Heart right ventricle (tissue), 16 donors: ENCODE measurements around the gene HKDC1. TPM values are rescaled to one million over a fixed set of nuclear protein-coding genes. Genes with fewer than 3 reads are reported as not detected.
"Not testable (repeated sequence)": the region's sequence is repeated elsewhere in the genome, so short reads cannot be mapped to it uniquely, and the experiment has no call there.

ENCODE experiments used
- ATAC-seq, 8 donors: fragments of 200-7000 bp; cut with Tn5 transposase; one replicate each; pipeline ENCODE4 v1.9.1; 2020; ENCODE audit warnings: mild to moderate bottlenecking in 8 of 8, moderate library complexity in 8 of 8, moderate number of reproducible peaks in 1 of 8
- DNase-seq, 2 donors: peaks; one replicate each; pipeline ENCODE4 v3.0.0-alpha.2; 2020
- H3K27ac ChIP-seq, 10 donors: fragments of 200-600 bp; sonication (generic) in 2 of 10; one replicate each; pipeline versions ENCODE4 v1.5.0 to v1.8.0; 2020 to 2022; ENCODE audit warnings: mild to moderate bottlenecking in 3 of 10
- H3K27me3 ChIP-seq, 7 donors: fragments of 200-600 bp; one replicate each; pipeline ENCODE4 v1.8.0; 2021 to 2022; ENCODE audit warnings: mild to moderate bottlenecking in 2 of 7
- H3K36me3 ChIP-seq, 9 donors: fragments of 200-600 bp; sonication (generic) in 1 of 9; one replicate each; pipeline versions ENCODE4 v1.5.0 to v1.8.0; 2020 to 2022; ENCODE audit warnings: mild to moderate bottlenecking in 2 of 9
- H3K4me1 ChIP-seq, 9 donors: fragments of 200-600 bp; sonication (generic) in 1 of 9; one replicate each; pipeline versions ENCODE4 v1.5.0 to v1.8.0; 2020 to 2022; ENCODE audit warnings: mild to moderate bottlenecking in 4 of 9
- H3K4me3 ChIP-seq, 10 donors: fragments of 200-600 bp; sonication (generic) in 2 of 10; one replicate each; pipeline versions ENCODE4 v1.5.0 to v1.8.0; 2020 to 2022; ENCODE audit warnings: mild to moderate bottlenecking in 7 of 10, moderate library complexity in 2 of 10
- H3K9me3 ChIP-seq, 11 donors: fragments of 200-600 bp in 10 of 11; sonication (generic) in 2 of 11; one replicate each; pipeline versions ENCODE4 v1.5.0 to v1.8.0; 2013 to 2022; ENCODE audit warnings: mild to moderate bottlenecking in 2 of 11, control low read depth in 1 of 11, moderate library complexity in 1 of 11
- CTCF ChIP-seq, 9 donors: fragments of 200-600 bp; sonication (generic) in 2 of 9; IDR thresholded peaks; one replicate each; pipeline versions ENCODE4 v1.5.0 to v1.8.0; 2021 to 2022; ENCODE audit warnings: antibody characterized with exemption in 9 of 9, mild to moderate bottlenecking in 5 of 9, moderate library complexity in 1 of 9
- whole genome bisulfite sequencing, 2 donors: extraction: QIAGEN DNeasy Blood & Tissue Kit; methylation state at CpG; one replicate each; pipeline ENCODE4 v1.1.7; 2013; ENCODE audit warnings: inconsistent platforms in 1 of 2; 5-methylcytosine and 5-hydroxymethylcytosine counted together
- intact Hi-C, 10 donors: fragments of 100-400 bp; cut with DNase I; formaldehyde crosslinking; loops; one replicate each; pipeline versions ENCODE4 v1.11.1 to v1.14.2; 2022
- polyA plus RNA-seq, 2 donors: library from polyadenylated mRNA; stranded (reverse); fragments of 200-250 nt; gene quantifications; one replicate each; pipeline ENCODE4 v1.2.3, GENCODE V29; 2013
- total RNA-seq, 10 donors: library from RNA; stranded (reverse); fragmentation: NEBNext Ultra II Directional in 3 of 10; extraction: Animal tissue kit (Norgen Biotek cat#: 25700) in 3 of 10; gene quantifications; one replicate each; pipeline versions ENCODE4 v1.2.1 to v1.2.4, GENCODE V29; 2021 to 2023
- donor health status: Arrhythmogenic right ventricular cardiomyopathy.
- donor health status: ischemic (EF 13 %, LVEDD 7.1; RV severe dilation, severe dysfunction).
- donor health status: healthy with polysubstance abuse.
- donor health status: DM: no; HTN: yes; CAD: no.
- donor health status: DM: no; HTN: no; CAD: no.
- donor health status: ischemic (EF 25% LVEDD 6.9; RV normal size, moderate dysfunction).
- donor health status: ischemic (EF 25% LVEDD 5.7; RV mildly dilated, moderate dysfunction).
- donor health status: healthy.
- donor health status: DM: yes; HTN: yes; CAD: no.
- donor health status: Ischemic cardiomyopathy.
- donor health status: ischemic (EF 35%, LVEDD 5.7; RV mildly dilated, moderate dysfunction).
- donor health status: nonischemic (EF 11% LVEDD 7.7; RV severe dilation, severe dysfunction).
- donor health status: DM: yes; HTN: yes; CAD: no.
- donor health status: PGD.
- donor health status: ischemic (EF 29% LVEDD 5.4; RV normal size, mild dysfunction).
- donor health status: nonischemic (EF 23%, LVEDD 6.1; RV moderate dilation, normal function).

Gene HKDC1
- total and polyA plus RNA-seq, 12 donors: 0.03 to 0.07 TPM; not detected in 10

- Histone ChIP-seq H3K27me3 (no peaks in the 10 kb centered on the region), H3K4me3 (no peak overlapping the region), H3K4me1 (peaks cover 0 to 18% (median 10%) of the 10 kb centered on the region in 9 donors), H3K27ac (no peak overlapping the region), H3K36me3 (no peaks in the 10 kb centered on the region), H3K9me3 (peaks cover 0 to 14% (median 0%) of the 10 kb centered on the region in 11 donors)
- ATAC-seq: no peak
- WGBS, 2 donors: 91 to 100% methylated on average over 6 of the region's 6 CpGs
- intact Hi-C loops: no loop called here
- no peak for DNase-seq
- TF ChIP-seq CTCF (IDR thresholded peaks at IDR 0.05): no peak
These were observed 56.4 kb downstream of the HKDC1 start for GRCh38 chr10:69276503-69276902.

DNA sequence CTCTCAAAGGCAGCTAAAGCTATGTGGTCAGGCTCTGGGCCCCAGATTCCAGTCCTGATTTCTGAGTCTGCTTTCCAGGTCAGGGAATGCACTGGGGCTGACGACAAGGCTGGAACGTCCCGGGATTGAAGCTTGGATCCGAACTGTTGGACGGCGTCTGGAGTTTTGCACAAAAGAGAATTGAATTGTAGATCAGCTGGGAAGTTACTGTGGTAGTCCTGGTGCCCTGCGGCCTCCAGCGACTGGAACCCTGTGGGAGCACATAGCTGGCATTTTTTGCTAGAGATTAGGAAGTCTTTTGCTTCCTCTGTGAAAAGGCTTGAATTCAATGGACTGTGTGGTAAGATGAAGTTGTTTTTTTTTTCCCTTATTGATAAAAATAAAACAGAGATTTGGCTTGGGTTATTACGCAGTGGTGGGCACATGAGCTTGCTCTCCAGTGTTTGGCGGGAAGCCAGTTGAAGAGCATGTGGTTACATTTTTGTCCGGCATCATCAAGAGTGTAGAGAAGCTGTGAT, 58.4 kb downstream of the HKDC1 start, which contains the start of gene HK1:
TSS of gene HK1 (plus strand) at position 51 of the 518 bp plus-strand sequence.
- 17 to 31% methylated on average over 11 of the region's 11 CpGs for WGBS, 2 donors
- peaks cover 0 to 7% (median 0%) of the 10 kb centered on the region in 11 donors for H3K9me3 ChIP-seq

GRCh38 chr10:69279110-69279509, 59.0 kb downstream of the HKDC1 start:
- Histone ChIP-seq H3K27ac (peak overlapping the region in 3 of 10 donors; percentile 13 to 62 (median 53)), H3K36me3 (no peaks in the 10 kb centered on the region), H3K9me3 (peaks cover 0 to 7% (median 0%) of the 10 kb centered on the region in 11 donors), H3K27me3 (no peaks in the 10 kb centered on the region), H3K4me3 (no peak overlapping the region), H3K4me1 (peaks cover 0 to 27% (median 11%) of the 10 kb centered on the region in 9 donors)
- DNase-seq (no peak), ATAC-seq (peak in 2 of 8 donors; percentile 16 to 22)
- TF ChIP-seq CTCF (IDR thresholded peaks at IDR 0.05): no peak
- 85 to 94% methylated on average over 2 of the region's 2 CpGs for WGBS, 2 donors
- intact Hi-C loops: no loop called here

More for the DNA sequence above, 58.4 kb downstream of the HKDC1 start, which contains the start of gene HK1:
- Histone ChIP-seq H3K27me3 (no peaks in the 10 kb centered on the region), H3K4me1 (peaks cover 0 to 27% (median 11%) of the 10 kb centered on the region in 9 donors), H3K4me3 (no peak within 1 kb of the TSS), H3K27ac (peak within 1 kb of the TSS in 6 of 10 donors; percentile 6 to 62 (median 35)), H3K36me3 (no peaks in the 10 kb centered on the region)
- DNase-seq (peak in 1 of 2 donors; percentile 23), ATAC-seq (peak in 6 of 8 donors; percentile 23 to 71 (median 42))
- intact Hi-C loops: no loop called here
- no peak for TF ChIP-seq CTCF (IDR thresholded peaks at IDR 0.05)

DNA sequence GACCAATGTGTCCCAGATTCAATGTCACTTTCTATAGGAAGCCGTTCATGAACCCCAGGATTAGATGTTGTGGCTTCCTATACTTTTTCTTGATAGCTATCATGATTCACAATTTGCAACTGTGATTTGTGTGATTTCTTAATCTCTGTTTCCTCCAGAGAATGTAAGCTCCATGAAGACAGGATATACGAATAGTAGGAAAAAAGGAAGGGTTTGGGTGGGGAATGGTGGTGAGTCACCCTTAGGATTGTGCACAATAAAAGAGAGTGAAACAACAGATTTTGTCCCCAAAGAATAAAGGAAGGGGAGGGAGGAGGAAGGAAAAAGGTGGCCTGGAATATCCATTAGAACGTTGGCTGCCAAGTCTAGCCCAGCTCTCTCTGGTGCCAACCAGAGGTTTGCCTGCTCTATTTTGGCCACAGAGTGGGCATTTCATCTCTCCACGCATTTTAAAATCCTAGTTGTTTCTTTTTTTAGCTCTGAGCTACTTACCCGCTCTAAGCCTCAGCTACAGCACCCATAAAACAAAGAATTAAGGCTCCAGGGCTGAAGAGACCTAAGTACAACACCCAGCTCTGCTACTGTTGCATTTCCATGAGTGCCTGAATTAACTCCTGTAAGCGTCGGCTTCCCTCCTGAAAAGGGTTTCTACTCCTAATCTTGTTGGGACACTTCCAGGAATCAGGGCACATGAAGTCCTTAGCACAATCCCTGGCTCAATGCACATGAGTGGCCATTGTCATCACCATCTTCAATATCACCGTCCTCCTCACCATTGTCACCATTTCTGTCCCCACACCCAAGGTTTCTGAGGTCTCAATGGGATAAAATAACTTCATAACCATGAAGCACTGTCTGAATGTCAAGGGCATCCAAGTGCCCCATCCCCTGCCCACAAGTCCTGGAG, 61.6 kb downstream of the HKDC1 start:
- no peak for TF ChIP-seq CTCF (IDR thresholded peaks at IDR 0.05)
- no peaks in the 10 kb centered on the region for H3K27me3 ChIP-seq
- H3K4me1 ChIP-seq: peaks cover 0 to 27% (median 11%) of the 10 kb centered on the region in 9 donors
- no peak overlapping the region for H3K4me3 ChIP-seq
- DNase-seq (no peak), ATAC-seq (peak in 6 of 8 donors; percentile 36 to 82 (median 68))
- H3K36me3 ChIP-seq: no peaks in the 10 kb centered on the region
- WGBS, 2 donors: 55 to 60% methylated on average over 8 of the region's 8 CpGs
- peaks cover 0 to 7% (median 0%) of the 10 kb centered on the region in 11 donors for H3K9me3 ChIP-seq
- intact Hi-C loops: no loop called here
- peak overlapping the region in 3 of 10 donors; percentile 16 to 37 (median 19) for H3K27ac ChIP-seq

- H3K27me3 ChIP-seq, intact Hi-C loops, H3K9me3 ChIP-seq, ATAC-seq, H3K36me3 ChIP-seq, DNase-seq, H3K4me3 ChIP-seq, H3K27ac ChIP-seq: not testable (repeated sequence)
- H3K4me1 ChIP-seq: peaks cover 0 to 11% (median 2%) of the 10 kb centered on the region in 9 donors
- WGBS, 2 donors: 80 to 83% methylated on average over 6 of the region's 6 CpGs
These were observed 64.3 kb downstream of the HKDC1 start for GRCh38 chr10:69284402-69284801.
